Esophagus squamous epithelium (tissue), 5 donors: Measurements from ENCODE around the gene SGMS2. TPM values are rescaled to one million over a fixed set of nuclear protein-coding genes. Genes with fewer than 3 reads are reported as not detected.

Experiments used
- DNase-seq: peaks from one replicate; lab custom pipeline; 2025; lab: John Stamatoyannopoulos, UW
- H3K27ac ChIP-seq, 4 donors: fragments of 200-600 bp; sonication (generic); one replicate each; pipeline ENCODE4 v1.5.1; 2016 to 2019; ENCODE audit warnings: mild to moderate bottlenecking in 1 of 4
- H3K27me3 ChIP-seq, 4 donors: fragments of 200-600 bp; sonication (generic); 1 replicate in 3 of 4; 2 replicates in 1 of 4; pipeline versions ENCODE4 v1.5.1 to v1.6.0; 2017 to 2021; ENCODE audit warnings: antibody characterized with exemption in 1 of 4
- H3K36me3 ChIP-seq, 3 donors: fragments of 200-600 bp; sonication (generic); one replicate each; pipeline ENCODE4 v1.5.1; 2016 to 2019
- H3K4me1 ChIP-seq, 3 donors: fragments of 200-600 bp; sonication (generic); one replicate each; pipeline ENCODE4 v1.5.1; 2017 to 2019
- H3K4me3 ChIP-seq, 4 donors: fragments of 200-600 bp; sonication (generic); 1 replicate in 3 of 4; 2 replicates in 1 of 4; pipeline ENCODE4 v1.5.1; 2016 to 2019; ENCODE audit warnings: mild to moderate bottlenecking in 2 of 4, moderate library complexity in 1 of 4
- H3K9me3 ChIP-seq, 3 donors: fragments of 200-600 bp; sonication (generic); one replicate each; pipeline ENCODE4 v1.5.1; 2016 to 2019
- POLR2A ChIP-seq, 4 donors: fragments of 450-650 bp; IDR thresholded peaks; one replicate each; pipeline ENCODE4 v1.6.1; 2017; ENCODE audit warnings: antibody characterized with exemption in 4 of 4, mild to moderate bottlenecking in 4 of 4, moderate library complexity in 3 of 4
- WGBS, 2 donors: methylation state at CpG; one replicate each; pipeline ENCODE4 v1.1.5; 2018; 5-methylcytosine and 5-hydroxymethylcytosine counted together
- intact Hi-C: fragments of 100-400 bp; cut with DNase I; formaldehyde crosslinking; loops from one replicate; pipeline ENCODE4 v1.15.0; 2022
- total RNA-seq, 4 donors: library from RNA; depleted of rRNA; stranded (reverse); fragments of >200 nt; gene quantifications; one replicate each; pipeline ENCODE4 v1.1.0, GENCODE V29; 2016
- TF ChIP-seq, protein P1 (sequence below), 6 experiments: fragments of 450-650 bp in 4 of 6; fragments of 200-600 bp in 2 of 6; sonication (generic) in 2 of 6; IDR thresholded peaks; one replicate each; pipeline ENCODE4 v1.5.1; 2016 to 2019; ENCODE audit warnings: antibody characterized with exemption in 6 of 6, mild to moderate bottlenecking in 4 of 6, moderate library complexity in 4 of 6
- donor health status: DM: yes; HTN: yes; CAD: no.

Gene SGMS2
- total RNA-seq, 4 donors from 2014 or later, result 53.4 to 153 (median 114) TPM

DNA sequence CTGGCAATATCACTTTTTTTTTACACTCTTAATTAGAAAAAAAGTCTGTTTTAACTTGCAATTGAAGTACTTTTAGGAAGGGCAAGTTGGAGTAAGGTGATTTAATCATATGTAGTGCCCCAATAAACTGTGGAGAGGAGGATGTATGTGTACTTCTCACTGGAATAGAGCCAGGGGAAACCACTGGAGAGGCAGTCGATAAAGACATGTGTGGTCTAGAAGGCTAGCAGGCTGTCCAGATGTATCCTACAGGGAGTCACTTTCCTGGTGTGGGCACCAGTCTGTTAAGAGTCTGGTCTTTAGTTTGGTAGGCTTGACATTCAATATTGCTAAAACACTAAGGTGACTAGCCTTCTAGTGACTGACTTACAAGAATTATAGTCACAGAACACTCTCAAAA is 9.6 kb upstream of the SGMS2 start:
- Histone ChIP-seq H3K4me3 (no peak overlapping the region), H3K27ac (no peak overlapping the region), H3K4me1 (no peaks in the 10 kb centered on the region), H3K36me3 (no peaks in the 10 kb centered on the region), H3K9me3 (no peaks in the 10 kb centered on the region), H3K27me3 (no peaks in the 10 kb centered on the region)
- WGBS, 2 donors, result 31 to 55% methylated on average over 1 of the region's 1 CpG
- no peak for DNase-seq
- TF ChIP-seq POLR2A (IDR thresholded peaks at IDR 0.05), result no peak
- TF ChIP-seq, protein P1, sequence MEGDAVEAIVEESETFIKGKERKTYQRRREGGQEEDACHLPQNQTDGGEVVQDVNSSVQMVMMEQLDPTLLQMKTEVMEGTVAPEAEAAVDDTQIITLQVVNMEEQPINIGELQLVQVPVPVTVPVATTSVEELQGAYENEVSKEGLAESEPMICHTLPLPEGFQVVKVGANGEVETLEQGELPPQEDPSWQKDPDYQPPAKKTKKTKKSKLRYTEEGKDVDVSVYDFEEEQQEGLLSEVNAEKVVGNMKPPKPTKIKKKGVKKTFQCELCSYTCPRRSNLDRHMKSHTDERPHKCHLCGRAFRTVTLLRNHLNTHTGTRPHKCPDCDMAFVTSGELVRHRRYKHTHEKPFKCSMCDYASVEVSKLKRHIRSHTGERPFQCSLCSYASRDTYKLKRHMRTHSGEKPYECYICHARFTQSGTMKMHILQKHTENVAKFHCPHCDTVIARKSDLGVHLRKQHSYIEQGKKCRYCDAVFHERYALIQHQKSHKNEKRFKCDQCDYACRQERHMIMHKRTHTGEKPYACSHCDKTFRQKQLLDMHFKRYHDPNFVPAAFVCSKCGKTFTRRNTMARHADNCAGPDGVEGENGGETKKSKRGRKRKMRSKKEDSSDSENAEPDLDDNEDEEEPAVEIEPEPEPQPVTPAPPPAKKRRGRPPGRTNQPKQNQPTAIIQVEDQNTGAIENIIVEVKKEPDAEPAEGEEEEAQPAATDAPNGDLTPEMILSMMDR (IDR thresholded peaks at IDR 0.05), result no peak
- intact Hi-C loops, result no loop called here

DNA sequence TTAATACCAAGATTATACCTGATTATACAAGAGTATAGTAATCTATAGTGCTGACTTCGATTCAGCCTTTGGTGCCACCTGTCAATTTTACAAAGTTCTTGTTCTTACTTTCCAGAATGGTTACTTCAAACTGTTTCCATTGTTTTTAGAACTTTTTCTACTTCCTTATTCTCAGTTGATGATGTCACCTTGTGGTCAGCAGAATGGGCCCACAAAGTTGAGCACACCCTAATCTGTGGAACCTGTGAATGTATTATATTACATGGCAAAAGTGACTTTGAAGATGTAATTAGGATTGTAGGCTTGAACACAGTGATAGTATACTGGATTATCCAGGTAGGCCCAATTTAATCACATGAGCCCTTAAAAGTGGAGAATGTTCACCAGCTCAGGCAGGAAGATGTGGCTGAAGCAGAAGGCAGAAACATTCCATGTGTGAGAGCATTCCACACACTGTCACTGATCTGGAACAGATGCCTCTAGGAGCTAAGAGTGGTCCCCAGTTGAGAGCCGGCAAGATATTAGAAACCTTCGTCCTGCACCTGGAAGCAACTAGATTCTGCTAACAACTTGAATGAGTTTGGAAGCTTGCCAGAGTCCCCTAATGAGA is 6.3 kb upstream of the SGMS2 start:
- DNase-seq, result no peak
- H3K4me1 ChIP-seq, result peaks cover 0 to under 1% (median 0%) of the 10 kb centered on the region in 3 donors
- H3K36me3 ChIP-seq, result no peaks in the 10 kb centered on the region
- TF ChIP-seq POLR2A (IDR thresholded peaks at IDR 0.05), result no peak
- TF ChIP-seq, protein P1 (IDR thresholded peaks at IDR 0.05), result no peak
- H3K27ac ChIP-seq, result no peak overlapping the region
- intact Hi-C loops, result no loop called here
- H3K9me3 ChIP-seq, result no peaks in the 10 kb centered on the region
- H3K4me3 ChIP-seq, result no peak overlapping the region
- H3K27me3 ChIP-seq, result no peaks in the 10 kb centered on the region
- WGBS, 2 donors, result 75 to 85% methylated on average over 1 to 3 of the region's 3 CpGs

DNA sequence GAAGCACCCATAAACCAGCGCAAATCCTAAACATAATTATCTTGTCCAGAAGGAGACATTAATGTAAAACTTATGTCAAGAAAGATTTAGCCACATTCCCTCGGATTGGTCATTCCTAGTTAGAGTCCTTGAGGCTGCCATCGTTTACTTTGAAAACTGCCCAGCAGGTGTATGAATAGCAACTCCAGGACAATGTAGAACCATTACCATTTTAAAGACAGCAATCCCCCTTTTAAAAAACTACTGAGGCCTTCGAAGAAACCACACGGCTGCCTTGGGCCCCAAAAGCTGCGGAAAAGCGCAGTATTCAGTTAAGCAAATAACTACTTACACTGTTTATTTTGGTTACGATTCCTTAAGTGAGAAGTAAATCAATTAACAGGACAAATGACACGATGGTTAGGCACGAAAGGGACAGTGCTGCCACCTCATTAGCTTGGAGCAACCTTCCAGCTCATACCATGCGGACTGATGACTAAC is 822 bp upstream of the SGMS2 start:
- 44 to 50% methylated on average over 10 to 11 of the region's 11 CpGs for WGBS, 2 donors
- Histone ChIP-seq H3K4me1 (peaks cover 0 to 38% (median 6%) of the 10 kb centered on the region in 3 donors), H3K9me3 (no peaks in the 10 kb centered on the region), H3K36me3 (no peaks in the 10 kb centered on the region), H3K27ac (peak overlapping the region; percentile 94 to 98 (median 97)), H3K4me3 (peak overlapping the region; percentile 83 to 88 (median 84)), H3K27me3 (no peaks in the 10 kb centered on the region)
- TF ChIP-seq, protein P1 (IDR thresholded peaks at IDR 0.05), result no peak
- no peak for TF ChIP-seq POLR2A (IDR thresholded peaks at IDR 0.05)
- no peak for DNase-seq
- intact Hi-C loops, result loop anchor here (5.0 kb wide), 1 partner anchor 78 kb away; no protein-coding TSS in a partner anchor

DNA sequence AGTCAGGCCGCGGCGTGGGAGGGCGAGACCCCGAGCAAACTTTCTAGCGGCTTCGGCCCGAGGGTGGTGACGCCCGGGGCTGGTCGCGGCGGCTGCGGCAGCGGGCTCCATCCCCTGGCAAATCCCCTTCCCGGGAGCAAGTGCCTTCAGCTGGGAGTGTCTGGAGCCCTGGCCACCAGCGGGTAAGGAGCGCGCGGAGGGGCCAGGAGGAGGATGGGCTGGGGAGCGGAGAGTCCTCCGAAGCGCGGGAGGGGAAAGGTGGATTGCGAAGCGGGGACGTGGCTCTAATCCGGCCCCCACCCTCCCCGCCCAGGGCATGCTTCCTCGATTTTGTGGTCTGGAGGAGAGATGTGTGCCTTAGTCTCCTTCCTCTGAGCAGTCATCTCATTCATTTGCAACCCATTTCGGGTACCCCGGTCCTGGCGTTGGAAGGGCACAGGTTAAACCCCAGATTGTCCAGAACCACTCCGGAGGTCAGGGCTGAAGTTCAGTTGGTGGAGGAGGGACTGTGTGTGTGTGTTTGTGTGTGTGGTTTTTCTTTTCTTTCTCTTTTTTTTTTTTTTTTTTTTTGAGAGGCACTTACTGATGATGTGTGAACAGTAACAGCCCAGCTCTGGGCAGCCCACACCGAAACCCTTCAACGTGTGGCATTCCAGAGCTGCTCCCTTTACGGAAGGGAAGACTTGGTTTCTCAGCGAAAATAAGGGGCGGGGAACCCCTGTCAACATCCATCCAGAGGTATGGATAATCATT is 516 bp downstream of the SGMS2 start:
- no peak for TF ChIP-seq POLR2A (IDR thresholded peaks at IDR 0.05)
- TF ChIP-seq, protein P1 (IDR thresholded peaks at IDR 0.05), result no peak
- Histone ChIP-seq H3K4me3 (peak overlapping the region; percentile 83 to 88 (median 84)), H3K27ac (peak overlapping the region; percentile 94 to 98 (median 97)), H3K4me1 (peaks cover 0 to 38% (median 6%) of the 10 kb centered on the region in 3 donors), H3K9me3 (no peaks in the 10 kb centered on the region), H3K27me3 (no peaks in the 10 kb centered on the region), H3K36me3 (no peaks in the 10 kb centered on the region)
- 2% methylated on average over 10 to 30 of the region's 39 CpGs for WGBS, 2 donors
- intact Hi-C loops, result no loop called here
- no peak for DNase-seq
